Activated CD8-positive, alpha-beta T cell treated with anti-CD3 and anti-CD28 coated beads for 36 hours (primary cell): ENCODE data around the gene PARP9. TPM values are rescaled to one million over a fixed set of nuclear protein-coding genes. Genes with fewer than 3 reads are reported as not detected.
"Not testable (repeated sequence)": the region's sequence is repeated elsewhere in the genome, so short reads cannot be mapped to it uniquely, and the experiment has no call there.

ENCODE experiments used
- ATAC-seq: fragments of 200-7000 bp; cut with Tn5 transposase; one replicate; pipeline ENCODE4 v1.10.0; 2021; ENCODE audit warnings: mild to moderate bottlenecking, moderate library complexity
- CTCF ChIA-PET: fragments of 350-600 bp; sonication (Branson Sonifier 250); formaldehyde crosslinking; loops from one replicate; lab custom pipeline; 2021; ENCODE audit warnings: antibody characterized with exemption; lab: Charles Lee
- POLR2A ChIA-PET: fragments of 350-600 bp; sonication (Branson Sonifier 250); formaldehyde crosslinking; loops from one replicate; lab custom pipeline; 2021; ENCODE audit warnings: antibody characterized with exemption; lab: Charles Lee
- DNase-seq: peaks from one replicate; pipeline ENCODE4 v3.0.0-alpha.2; 2020
- H3K27ac Mint-ChIP-seq: one replicate; pipeline ENCODE4 v1.8.0; 2021; ENCODE audit warnings: mild to moderate bottlenecking, mixed read lengths
- H3K27me3 Mint-ChIP-seq: one replicate; pipeline ENCODE4 v1.8.0; 2021; ENCODE audit warnings: mixed read lengths
- H3K36me3 Mint-ChIP-seq: one replicate; pipeline ENCODE4 v1.8.0; 2021; ENCODE audit warnings: low read depth, mixed read lengths
- H3K4me1 Mint-ChIP-seq: one replicate; pipeline ENCODE4 v1.8.0; 2021; ENCODE audit warnings: low read depth, mixed read lengths
- H3K4me3 Mint-ChIP-seq: one replicate; pipeline ENCODE4 v1.8.0; 2021; ENCODE audit warnings: mild to moderate bottlenecking, moderate library complexity, mixed read lengths
- H3K9me3 Mint-ChIP-seq: one replicate; pipeline ENCODE4 v1.8.0; 2021; ENCODE audit warnings: mixed read lengths
- intact Hi-C: fragments of 100-400 bp; cut with micrococcal nuclease; formaldehyde crosslinking; loops from one replicate; pipeline ENCODE4 v1.10.0; 2022
- total RNA-seq, 2 experiments: library from RNA; stranded (reverse); gene quantifications; one replicate each; pipeline ENCODE4 v1.2.3, GENCODE V29; 2021
- TF ChIP-seq, protein P1 (sequence below): fragments of 200-600 bp; IDR thresholded peaks from one replicate; pipeline ENCODE4 v1.8.0; 2022; ENCODE audit warnings: antibody characterized with exemption, mild to moderate bottlenecking

PARP9 gene
- total RNA-seq, 2 experiments from 2014 or later, result 17.8 to 18.5 TPM

DNA sequence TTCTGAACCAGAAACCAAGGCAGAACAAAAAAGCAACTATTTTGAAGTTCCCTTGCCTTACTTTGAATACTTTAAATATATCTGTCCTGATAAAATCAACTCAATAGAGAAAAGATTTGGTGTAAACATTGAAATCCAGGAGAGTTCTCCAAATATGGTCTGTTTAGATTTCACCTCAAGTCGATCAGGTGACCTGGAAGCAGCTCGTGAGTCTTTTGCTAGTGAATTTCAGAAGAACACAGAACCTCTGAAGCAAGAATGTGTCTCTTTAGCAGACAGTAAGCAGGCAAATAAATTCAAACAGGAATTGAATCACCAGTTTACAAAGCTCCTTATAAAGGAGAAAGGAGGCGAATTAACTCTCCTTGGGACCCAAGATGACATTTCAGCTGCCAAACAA, 4.7 kb upstream of the PARP9 start:
- DNase-seq (no peak), ATAC-seq (no peak)
- Mint-ChIP-seq H3K36me3 (peaks cover 60% of the 10 kb centered on the region), H3K27me3 (no peaks in the 10 kb centered on the region), H3K27ac (peak overlapping the region; percentile 52), H3K4me3 (no peak overlapping the region), H3K9me3 (peaks cover 2% of the 10 kb centered on the region), H3K4me1 (peaks cover 65% of the 10 kb centered on the region)
- TF ChIP-seq, protein P1, sequence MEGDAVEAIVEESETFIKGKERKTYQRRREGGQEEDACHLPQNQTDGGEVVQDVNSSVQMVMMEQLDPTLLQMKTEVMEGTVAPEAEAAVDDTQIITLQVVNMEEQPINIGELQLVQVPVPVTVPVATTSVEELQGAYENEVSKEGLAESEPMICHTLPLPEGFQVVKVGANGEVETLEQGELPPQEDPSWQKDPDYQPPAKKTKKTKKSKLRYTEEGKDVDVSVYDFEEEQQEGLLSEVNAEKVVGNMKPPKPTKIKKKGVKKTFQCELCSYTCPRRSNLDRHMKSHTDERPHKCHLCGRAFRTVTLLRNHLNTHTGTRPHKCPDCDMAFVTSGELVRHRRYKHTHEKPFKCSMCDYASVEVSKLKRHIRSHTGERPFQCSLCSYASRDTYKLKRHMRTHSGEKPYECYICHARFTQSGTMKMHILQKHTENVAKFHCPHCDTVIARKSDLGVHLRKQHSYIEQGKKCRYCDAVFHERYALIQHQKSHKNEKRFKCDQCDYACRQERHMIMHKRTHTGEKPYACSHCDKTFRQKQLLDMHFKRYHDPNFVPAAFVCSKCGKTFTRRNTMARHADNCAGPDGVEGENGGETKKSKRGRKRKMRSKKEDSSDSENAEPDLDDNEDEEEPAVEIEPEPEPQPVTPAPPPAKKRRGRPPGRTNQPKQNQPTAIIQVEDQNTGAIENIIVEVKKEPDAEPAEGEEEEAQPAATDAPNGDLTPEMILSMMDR, result no peak
- intact Hi-C loops, result no loop called here
- CTCF ChIA-PET, result interaction anchor here (3.7 kb wide), 1 partner anchor 110 kb away, joined by 15 read pairs; no protein-coding TSS in a partner anchor
- POLR2A ChIA-PET, result interaction anchor here (1.0 to 2.3 kb wide), 2 partner anchors 14 to 41 kb away, joined by 3 to 6 read pairs; no protein-coding TSS in a partner anchor

- H3K9me3 Mint-ChIP-seq, H3K27me3 Mint-ChIP-seq, H3K4me3 Mint-ChIP-seq, intact Hi-C loops, DNase-seq, ATAC-seq: not testable (repeated sequence)
- CTCF ChIA-PET, result interaction anchor here (3.7 kb wide), 1 partner anchor 111 kb away, joined by 15 read pairs; no protein-coding TSS in a partner anchor
- Mint-ChIP-seq H3K36me3 (peaks cover 57% of the 10 kb centered on the region), H3K27ac (peak overlapping the region; percentile 75), H3K4me1 (peaks cover 62% of the 10 kb centered on the region)
- POLR2A ChIA-PET, result interaction anchor here (1.0 to 2.3 kb wide), 2 partner anchors 14 to 42 kb away, joined by 3 to 6 read pairs; no protein-coding TSS in a partner anchor
These were observed 4.0 kb upstream of the PARP9 start for GRCh38 chr3:122568131-122568530.

DNA sequence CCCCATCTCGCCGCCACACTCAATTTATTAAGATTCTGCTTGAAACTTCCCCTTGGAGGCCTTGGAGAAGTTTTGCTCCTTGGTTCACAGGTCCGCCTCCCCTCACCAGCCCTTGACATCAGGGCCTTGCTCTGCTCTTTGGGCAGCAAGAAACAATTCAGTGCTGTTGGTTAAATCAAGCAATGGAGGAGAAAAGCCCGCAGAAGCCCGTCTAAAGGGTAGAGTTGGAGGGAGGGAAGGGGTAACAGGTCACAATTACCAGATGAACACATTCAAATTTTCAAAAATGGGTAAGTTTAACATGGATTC, 429 bp downstream of the PARP9 start:
- peak overlapping the region; percentile 90 for H3K27ac Mint-ChIP-seq
- DNase-seq (no peak), ATAC-seq (no peak)
- ChIA-PET CTCF (interaction anchor here (11.8 kb wide), 1 partner anchor 116 kb away, joined by 244 read pairs; the partner anchor contains the start of gene PARP14), POLR2A (interaction anchor here (1.2 to 3.6 kb wide), 7 partner anchors 7 to 118 kb away, joined by 3 to 33 read pairs (median 6); partner anchors contain the start of gene PARP14)
- H3K27me3 Mint-ChIP-seq, result no peaks in the 10 kb centered on the region
- TF ChIP-seq, protein P1, result no peak
- intact Hi-C loops, result no loop called here
- peaks cover 40% of the 10 kb centered on the region for H3K36me3 Mint-ChIP-seq
- peak overlapping the region; percentile 76 for H3K4me3 Mint-ChIP-seq
- H3K9me3 Mint-ChIP-seq, result no peaks in the 10 kb centered on the region
- peaks cover 52% of the 10 kb centered on the region for H3K4me1 Mint-ChIP-seq

GRCh38 chr3:122562923-122563716, 980 bp downstream of the PARP9 start:
- Mint-ChIP-seq H3K4me3 (peak overlapping the region; percentile 76), H3K4me1 (peaks cover 47% of the 10 kb centered on the region), H3K27me3 (no peaks in the 10 kb centered on the region), H3K36me3 (peaks cover 35% of the 10 kb centered on the region), H3K27ac (peak overlapping the region; percentile 90), H3K9me3 (no peaks in the 10 kb centered on the region)
- TF ChIP-seq, protein P1, result no peak
- ChIA-PET CTCF (interaction anchor here (1.6 to 11.8 kb wide), 2 partner anchors 8 to 116 kb away, joined by 4 to 244 read pairs; partner anchors contain the start of gene PARP14), POLR2A (interaction anchor here (1.0 to 3.6 kb wide), 3 partner anchors 14 to 116 kb away, joined by 3 to 32 read pairs (median 5); partner anchors contain the start of genes PARP14 and PARP15)
- intact Hi-C loops, result no loop called here
- DNase-seq (no peak), ATAC-seq (no peak)

DNA sequence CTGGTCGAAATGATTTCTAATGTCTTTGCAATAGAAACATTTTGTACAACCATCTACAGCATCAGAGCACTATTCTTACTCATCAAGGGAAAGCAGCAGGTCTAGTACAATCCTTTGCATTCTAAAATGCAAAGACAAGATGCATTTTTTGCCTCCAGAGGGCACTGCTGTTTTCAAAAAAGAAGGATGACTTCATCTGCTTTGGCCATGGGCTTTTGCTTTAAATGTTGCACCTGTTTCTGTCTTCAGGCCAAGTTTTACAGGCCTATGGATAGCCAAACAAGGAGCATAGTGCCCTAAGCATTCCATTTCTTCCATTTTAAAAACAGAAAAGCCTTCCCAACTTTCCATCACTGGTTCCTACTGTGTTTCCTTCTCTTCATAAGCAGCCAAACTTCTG, 3.4 kb downstream of the PARP9 start:
- intact Hi-C loops, result loop anchor here (1.0 kb wide), 1 partner anchor 119 kb away; no protein-coding TSS in a partner anchor
- Mint-ChIP-seq H3K27ac (peak overlapping the region; percentile 14), H3K27me3 (no peaks in the 10 kb centered on the region), H3K36me3 (peaks cover 27% of the 10 kb centered on the region), H3K4me3 (no peak overlapping the region), H3K4me1 (peaks cover 29% of the 10 kb centered on the region), H3K9me3 (no peaks in the 10 kb centered on the region)
- peak; percentile 43 for ATAC-seq
- TF ChIP-seq, protein P1, result peak; percentile 61
- CTCF ChIA-PET, result interaction anchor here (1.0 to 11.8 kb wide), 5 partner anchors 14 to 145 kb away, joined by 3 to 244 read pairs (median 5); partner anchors contain the start of genes PARP14 and WDR5B
- peak; percentile 77 for DNase-seq
- POLR2A ChIA-PET, result interaction anchor here (1.2 to 1.7 kb wide), 2 partner anchors 18 to 119 kb away, joined by 3 to 8 read pairs; no protein-coding TSS in a partner anchor
